Activated T-helper 2 cell treated with anti-CD3 and anti-CD28 coated beads, Interferon-gamma antibody, Interleukin-2, Interleukin-4, amounts not matched to agents 10 μg/mL and 5 μg/mL and 100 μg/mL, durations not matched to agents 14 hours and 24 hours and 36 hours (primary cell): ENCODE data around the gene SS18L1. TPM values are rescaled to one million over a fixed set of nuclear protein-coding genes. Genes with fewer than 3 reads are reported as not detected.
A peak's percentile ranks its signal among the peaks of the same experiment; 100 is the strongest.

Experiments used
- DNase-seq: peaks from one replicate; pipeline ENCODE4 v3.0.0; 2021; ENCODE audit warnings: low spot score
- H3K27ac Mint-ChIP-seq: one replicate; pipeline ENCODE4 v1.8.0; 2021; ENCODE audit warnings: mixed read lengths
- H3K27me3 Mint-ChIP-seq: one replicate; pipeline ENCODE4 v1.8.0; 2021; ENCODE audit warnings: low read depth, mixed read lengths
- H3K36me3 Mint-ChIP-seq: one replicate; pipeline ENCODE4 v1.8.0; 2021; ENCODE audit warnings: low read depth, mixed read lengths
- H3K4me1 Mint-ChIP-seq: one replicate; pipeline ENCODE4 v1.8.0; 2021; ENCODE audit warnings: low read depth, mixed read lengths
- H3K4me3 Mint-ChIP-seq: one replicate; pipeline ENCODE4 v1.8.0; 2021; ENCODE audit warnings: low read depth, mild to moderate bottlenecking, moderate library complexity, mixed read lengths
- H3K9me3 Mint-ChIP-seq: one replicate; pipeline ENCODE4 v1.8.0; 2021; ENCODE audit warnings: mixed read lengths
- intact Hi-C: fragments of 100-400 bp; cut with micrococcal nuclease; formaldehyde crosslinking; loops from one replicate; pipeline ENCODE4 v1.15.1; 2023
- total RNA-seq: library from RNA; stranded (reverse); gene quantifications from 2 replicates; pipeline ENCODE4 v1.2.3, GENCODE V29; 2022

The SS18L1 gene
- total RNA-seq, 1 donor from 2014 or later = 26.0 TPM

- H3K4me3 Mint-ChIP-seq = no peak overlapping the region
- intact Hi-C loops = no loop called here
- DNase-seq = peak; percentile 60
- no peak overlapping the region for H3K27ac Mint-ChIP-seq
- peaks cover 53% of the 10 kb centered on the region for H3K36me3 Mint-ChIP-seq
- peaks cover 19% of the 10 kb centered on the region for H3K9me3 Mint-ChIP-seq
- H3K27me3 Mint-ChIP-seq = no peaks in the 10 kb centered on the region
- peaks cover 10% of the 10 kb centered on the region for H3K4me1 Mint-ChIP-seq
Measured at GRCh38 chr20:62156592-62157386, 13.2 kb downstream of the SS18L1 start.

DNA sequence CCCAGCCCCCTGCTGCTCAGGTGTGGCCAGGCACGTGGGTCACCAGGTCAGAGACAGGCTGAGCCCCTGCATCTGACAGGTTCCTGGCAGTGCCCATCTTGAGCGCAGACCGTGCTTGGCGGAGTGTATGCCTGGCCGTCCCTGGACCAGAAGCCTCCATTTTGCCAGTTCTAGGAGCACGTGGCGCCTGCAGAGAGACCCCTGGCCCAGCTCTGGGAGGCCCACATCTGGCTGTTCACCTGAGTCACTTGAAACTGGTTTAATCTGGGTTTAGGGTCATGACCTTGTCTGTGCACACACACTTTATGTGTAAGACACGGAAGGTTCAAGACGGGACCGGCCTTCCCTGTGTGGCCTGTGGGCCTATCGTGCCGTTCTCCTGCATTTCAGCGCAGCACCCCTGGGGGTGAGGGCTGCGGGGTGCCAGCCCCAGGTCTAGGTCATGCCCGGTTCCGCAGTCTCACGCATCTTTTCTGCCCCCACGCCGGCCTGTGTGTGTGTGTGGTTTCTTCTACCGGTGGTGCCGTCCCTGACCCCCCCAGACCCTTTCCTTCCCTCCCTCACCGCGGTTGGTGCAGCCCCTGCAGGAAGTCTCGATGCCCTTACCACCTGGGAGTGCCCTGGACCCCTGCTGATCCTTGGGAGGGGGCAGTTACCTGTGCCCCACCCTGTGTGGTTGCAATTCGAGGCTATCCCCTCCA, 14.0 kb downstream of the SS18L1 start:
- Mint-ChIP-seq H3K27ac (no peak overlapping the region), H3K9me3 (peaks cover 15% of the 10 kb centered on the region), H3K27me3 (no peaks in the 10 kb centered on the region), H3K36me3 (peaks cover 45% of the 10 kb centered on the region), H3K4me3 (no peak overlapping the region), H3K4me1 (peaks cover 10% of the 10 kb centered on the region)
- no peak for DNase-seq
- intact Hi-C loops = no loop called here

DNA sequence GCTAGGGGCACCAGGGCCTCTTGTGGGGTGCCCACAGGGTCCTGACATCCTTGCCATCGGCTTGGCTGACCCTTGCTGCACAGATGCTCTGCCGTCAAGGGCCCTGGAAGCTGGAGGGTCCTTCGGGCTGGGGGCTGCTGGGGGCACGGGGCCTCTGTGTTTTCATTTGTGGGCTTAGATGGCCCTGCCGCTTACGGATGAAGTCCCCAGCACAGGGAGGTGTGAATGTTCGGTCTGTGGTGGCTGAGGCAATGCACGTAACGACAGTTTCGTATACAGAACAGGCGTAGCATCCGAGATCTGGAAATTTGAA, 14.5 kb downstream of the SS18L1 start:
- peaks cover 40% of the 10 kb centered on the region for H3K36me3 Mint-ChIP-seq
- H3K9me3 Mint-ChIP-seq = peaks cover 10% of the 10 kb centered on the region
- no peak for DNase-seq
- H3K27ac Mint-ChIP-seq = no peak overlapping the region
- H3K4me1 Mint-ChIP-seq = peaks cover 10% of the 10 kb centered on the region
- intact Hi-C loops = no loop called here
- no peaks in the 10 kb centered on the region for H3K27me3 Mint-ChIP-seq
- no peak overlapping the region for H3K4me3 Mint-ChIP-seq

GRCh38 chr20:62158541-62158940, 15.0 kb downstream of the SS18L1 start:
- peaks cover 36% of the 10 kb centered on the region for H3K36me3 Mint-ChIP-seq
- H3K27me3 Mint-ChIP-seq = no peaks in the 10 kb centered on the region
- intact Hi-C loops = no loop called here
- H3K9me3 Mint-ChIP-seq = peaks cover 5% of the 10 kb centered on the region
- DNase-seq = no peak
- peaks cover 10% of the 10 kb centered on the region for H3K4me1 Mint-ChIP-seq
- no peak overlapping the region for H3K27ac Mint-ChIP-seq
- H3K4me3 Mint-ChIP-seq = no peak overlapping the region

DNA sequence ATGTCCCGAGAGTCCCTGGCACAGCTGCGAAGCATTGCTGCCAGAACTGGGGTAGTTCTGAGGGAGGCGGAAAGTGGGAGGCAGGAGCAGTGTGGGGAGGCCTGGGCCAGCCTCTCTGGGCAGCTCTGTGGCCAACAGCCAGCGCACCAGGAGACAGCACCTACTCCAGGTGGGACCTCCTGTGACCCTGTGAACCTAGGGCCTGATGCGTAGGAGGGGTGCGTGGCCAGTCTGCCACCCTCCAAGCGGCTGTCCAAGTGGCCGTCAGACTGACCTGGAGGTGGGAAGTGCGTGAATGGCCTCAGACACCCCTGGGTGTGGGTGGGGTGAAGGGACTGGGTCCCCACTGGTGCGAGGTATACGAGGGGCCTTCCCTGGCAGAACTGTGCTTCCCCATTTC, 15.5 kb downstream of the SS18L1 start:
- no peak for DNase-seq
- Mint-ChIP-seq H3K27ac (no peak overlapping the region), H3K27me3 (no peaks in the 10 kb centered on the region), H3K4me1 (peaks cover 10% of the 10 kb centered on the region), H3K36me3 (peaks cover 36% of the 10 kb centered on the region), H3K4me3 (no peak overlapping the region), H3K9me3 (no peaks in the 10 kb centered on the region)
- intact Hi-C loops = no loop called here

DNA sequence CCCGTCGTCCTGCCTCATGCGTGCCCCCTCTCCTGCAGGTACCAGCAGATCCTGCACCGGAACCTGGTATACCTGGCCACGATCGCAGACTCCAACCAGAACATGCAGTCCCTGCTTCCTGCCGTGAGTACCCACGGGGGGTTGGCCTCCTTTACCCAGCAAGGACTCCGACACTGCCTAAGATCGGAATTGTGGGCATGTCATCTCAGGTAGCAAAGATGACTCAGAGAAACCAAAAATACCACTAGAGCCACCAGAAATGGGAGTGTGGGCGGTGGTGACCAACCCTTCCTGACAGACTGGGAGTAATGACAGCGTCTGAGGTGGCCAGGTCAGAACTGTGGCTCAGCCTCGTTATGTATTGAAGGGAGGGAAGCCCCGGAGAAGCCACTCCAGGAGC, 16.3 kb downstream of the SS18L1 start:
- peak; percentile 24 for DNase-seq
- H3K36me3 Mint-ChIP-seq = peaks cover 33% of the 10 kb centered on the region
- no peaks in the 10 kb centered on the region for H3K27me3 Mint-ChIP-seq
- intact Hi-C loops = loop anchor here (2.0 kb wide), 1 partner anchor 17 kb away; the partner anchor contains the start of genes PSMA7 and SS18L1
- peak overlapping the region; percentile 35 for H3K27ac Mint-ChIP-seq
- H3K9me3 Mint-ChIP-seq = no peaks in the 10 kb centered on the region
- H3K4me1 Mint-ChIP-seq = peaks cover 10% of the 10 kb centered on the region
- H3K4me3 Mint-ChIP-seq = peak overlapping the region; percentile 30

GRCh38 chr20:62160253-62160652, 16.7 kb downstream of the SS18L1 start:
- Mint-ChIP-seq H3K4me1 (peaks cover 10% of the 10 kb centered on the region), H3K27ac (no peak overlapping the region), H3K9me3 (no peaks in the 10 kb centered on the region), H3K36me3 (peaks cover 33% of the 10 kb centered on the region), H3K4me3 (no peak overlapping the region), H3K27me3 (no peaks in the 10 kb centered on the region)
- intact Hi-C loops = loop anchor here (2.0 kb wide), 1 partner anchor 17 kb away; the partner anchor contains the start of genes PSMA7 and SS18L1
- no peak for DNase-seq

DNA sequence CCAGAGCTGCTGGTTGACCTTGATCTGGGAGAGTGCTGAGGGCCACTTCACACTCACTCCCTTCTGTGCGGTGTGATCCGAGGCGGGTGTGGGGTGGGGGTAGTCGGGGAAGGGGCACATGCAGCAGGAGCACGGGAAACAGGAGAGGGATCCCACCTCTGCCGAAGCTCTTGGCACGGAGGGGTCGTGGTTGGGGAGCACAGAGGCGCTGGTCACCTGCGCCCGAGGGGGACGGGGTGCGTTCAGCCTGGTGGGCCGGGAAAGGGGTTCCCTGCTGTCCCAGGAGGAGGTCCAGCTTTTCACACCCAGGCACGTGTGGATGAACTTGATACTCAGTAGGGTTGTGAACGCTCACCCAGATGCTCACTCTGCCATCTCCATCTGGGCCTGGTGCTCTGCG, 17.3 kb downstream of the SS18L1 start:
- Mint-ChIP-seq H3K4me1 (peaks cover 10% of the 10 kb centered on the region), H3K9me3 (no peaks in the 10 kb centered on the region), H3K27ac (no peak overlapping the region), H3K4me3 (no peak overlapping the region), H3K36me3 (peaks cover 31% of the 10 kb centered on the region), H3K27me3 (no peaks in the 10 kb centered on the region)
- DNase-seq = no peak
- intact Hi-C loops = loop anchor here (2.0 kb wide), 1 partner anchor 18 kb away; the partner anchor contains the start of genes PSMA7 and SS18L1

- no peaks in the 10 kb centered on the region for H3K27me3 Mint-ChIP-seq
- no peak overlapping the region for H3K4me3 Mint-ChIP-seq
- DNase-seq = no peak
- H3K27ac Mint-ChIP-seq = no peak overlapping the region
- H3K36me3 Mint-ChIP-seq = peaks cover 34% of the 10 kb centered on the region
- peaks cover 10% of the 10 kb centered on the region for H3K4me1 Mint-ChIP-seq
- H3K9me3 Mint-ChIP-seq = no peaks in the 10 kb centered on the region
- intact Hi-C loops = loop anchor here (2.0 kb wide), 1 partner anchor 19 kb away; the partner anchor contains the start of genes PSMA7 and SS18L1
Measured at GRCh38 chr20:62161347-62161746, 17.8 kb downstream of the SS18L1 start.

GRCh38 chr20:62162765-62163484, 19.4 kb downstream of the SS18L1 start:
- Mint-ChIP-seq H3K36me3 (peaks cover 36% of the 10 kb centered on the region), H3K4me1 (peaks cover 10% of the 10 kb centered on the region)
- intact Hi-C loops = no loop called here

GRCh38 chr20:62163485-62163865, 19.9 kb downstream of the SS18L1 start:
- intact Hi-C loops = no loop called here
- Mint-ChIP-seq H3K9me3 (no peaks in the 10 kb centered on the region), H3K27me3 (no peaks in the 10 kb centered on the region), H3K4me1 (peaks cover 10% of the 10 kb centered on the region), H3K36me3 (peaks cover 38% of the 10 kb centered on the region), H3K4me3 (no peak overlapping the region), H3K27ac (no peak overlapping the region)
- DNase-seq = no peak

More at GRCh38 chr20:62162765-62163484, 19.4 kb downstream of the SS18L1 start:
- Mint-ChIP-seq H3K4me3 (no peak overlapping the region), H3K27ac (no peak overlapping the region), H3K27me3 (no peaks in the 10 kb centered on the region), H3K9me3 (no peaks in the 10 kb centered on the region)
- no peak for DNase-seq

GRCh38 chr20:62163986-62164762, 20.6 kb downstream of the SS18L1 start:
- no peak for DNase-seq
- Mint-ChIP-seq H3K9me3 (no peaks in the 10 kb centered on the region), H3K27ac (no peak overlapping the region), H3K36me3 (peaks cover 36% of the 10 kb centered on the region), H3K4me1 (peaks cover 10% of the 10 kb centered on the region), H3K4me3 (no peak overlapping the region), H3K27me3 (no peaks in the 10 kb centered on the region)
- intact Hi-C loops = no loop called here
